Measurements from ENCODE around the gene C1QTNF5.

Gene C1QTNF5

GRCh38 chr11:119373921-119374631 lies 33.4 kb upstream of the C1QTNF5 start:
- no peak overlapping the region for H3K27ac ChIP-seq
- H3K4me3 ChIP-seq: no peak overlapping the region

GRCh38 chr11:119373059-119373920 lies 32.6 kb upstream of the C1QTNF5 start:
- Histone ChIP-seq H3K27ac (no peak overlapping the region), H3K4me3 (no peak overlapping the region)

GRCh38 chr11:119372260-119373058 lies 31.8 kb upstream of the C1QTNF5 start:
- Histone ChIP-seq H3K27ac (no peak overlapping the region), H3K4me3 (no peak overlapping the region)

DNA sequence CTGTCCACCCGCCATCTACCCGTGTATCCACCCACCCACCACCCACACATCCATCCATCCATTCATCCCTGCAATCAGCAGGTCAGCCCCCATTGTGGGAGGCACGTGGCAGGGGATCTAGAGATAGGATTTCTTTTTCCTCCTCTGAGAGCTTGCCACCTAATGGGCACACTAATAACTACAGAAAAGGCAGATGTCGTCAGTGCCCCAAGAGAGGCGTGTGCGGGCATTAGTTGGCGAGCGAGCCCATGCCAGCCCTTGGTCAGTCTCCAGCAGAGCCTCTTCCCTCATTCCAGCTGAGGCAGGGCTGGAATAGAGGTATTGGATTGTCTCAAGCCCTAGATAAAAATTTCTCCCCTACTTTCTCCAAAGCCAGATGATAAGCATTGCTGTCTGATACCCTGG lies 31.1 kb upstream of the C1QTNF5 start:
- no peak overlapping the region for H3K4me3 ChIP-seq
- H3K27ac ChIP-seq: no peak overlapping the region

GRCh38 chr11:119371067-119371601 lies 30.5 kb upstream of the C1QTNF5 start:
- H3K27ac ChIP-seq: peak overlapping the region in 1 of 21 experiments; percentile 24
- no peak overlapping the region for H3K4me3 ChIP-seq

- Histone ChIP-seq H3K27ac (peak overlapping the region in 1 of 21 experiments; percentile 24), H3K4me3 (no peak overlapping the region)
Measured at GRCh38 chr11:119370486-119371046, 29.9 kb upstream of the C1QTNF5 start.

DNA sequence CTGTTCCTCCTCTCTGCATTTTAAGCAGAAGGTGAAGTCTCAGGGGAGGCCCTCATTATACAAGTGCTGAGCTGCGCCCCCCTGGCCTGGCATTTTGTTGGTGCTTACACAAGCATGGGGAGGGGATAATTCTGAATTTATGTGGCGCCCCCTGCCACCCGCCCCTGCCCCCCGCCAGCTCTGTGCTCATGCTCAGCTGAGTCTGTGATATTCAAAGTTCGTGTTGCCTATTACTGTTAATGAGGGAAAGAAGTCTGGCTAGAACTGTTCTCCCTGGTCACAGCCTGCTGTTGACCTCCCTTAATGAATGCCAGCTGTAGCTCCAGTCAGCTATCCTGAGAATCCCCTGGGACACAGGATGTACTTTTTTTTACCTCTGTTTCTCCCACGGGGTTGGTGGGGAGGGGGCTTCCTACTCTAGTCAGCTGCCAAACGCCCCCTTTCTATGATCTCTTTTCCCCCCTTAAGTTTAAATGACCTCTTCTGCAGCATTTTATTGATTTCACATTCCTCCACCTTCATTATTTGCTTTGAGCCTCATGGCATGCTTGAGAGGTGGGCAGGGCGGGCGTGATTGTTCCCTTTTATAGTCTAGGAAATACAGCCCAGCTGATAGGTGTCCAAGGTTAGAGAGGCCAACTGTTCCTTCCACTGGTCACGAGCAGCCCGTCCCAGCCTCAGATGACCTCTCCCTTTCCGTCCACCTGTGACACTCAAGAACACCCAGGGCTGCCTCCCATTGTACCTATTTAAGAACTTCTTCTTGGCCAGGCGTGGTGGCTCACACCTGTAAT lies 28.6 kb upstream of the C1QTNF5 start:
- Histone ChIP-seq H3K4me3 (no peak overlapping the region), H3K27ac (peak overlapping the region in 2 of 21 experiments; percentile 11 to 32)

DNA sequence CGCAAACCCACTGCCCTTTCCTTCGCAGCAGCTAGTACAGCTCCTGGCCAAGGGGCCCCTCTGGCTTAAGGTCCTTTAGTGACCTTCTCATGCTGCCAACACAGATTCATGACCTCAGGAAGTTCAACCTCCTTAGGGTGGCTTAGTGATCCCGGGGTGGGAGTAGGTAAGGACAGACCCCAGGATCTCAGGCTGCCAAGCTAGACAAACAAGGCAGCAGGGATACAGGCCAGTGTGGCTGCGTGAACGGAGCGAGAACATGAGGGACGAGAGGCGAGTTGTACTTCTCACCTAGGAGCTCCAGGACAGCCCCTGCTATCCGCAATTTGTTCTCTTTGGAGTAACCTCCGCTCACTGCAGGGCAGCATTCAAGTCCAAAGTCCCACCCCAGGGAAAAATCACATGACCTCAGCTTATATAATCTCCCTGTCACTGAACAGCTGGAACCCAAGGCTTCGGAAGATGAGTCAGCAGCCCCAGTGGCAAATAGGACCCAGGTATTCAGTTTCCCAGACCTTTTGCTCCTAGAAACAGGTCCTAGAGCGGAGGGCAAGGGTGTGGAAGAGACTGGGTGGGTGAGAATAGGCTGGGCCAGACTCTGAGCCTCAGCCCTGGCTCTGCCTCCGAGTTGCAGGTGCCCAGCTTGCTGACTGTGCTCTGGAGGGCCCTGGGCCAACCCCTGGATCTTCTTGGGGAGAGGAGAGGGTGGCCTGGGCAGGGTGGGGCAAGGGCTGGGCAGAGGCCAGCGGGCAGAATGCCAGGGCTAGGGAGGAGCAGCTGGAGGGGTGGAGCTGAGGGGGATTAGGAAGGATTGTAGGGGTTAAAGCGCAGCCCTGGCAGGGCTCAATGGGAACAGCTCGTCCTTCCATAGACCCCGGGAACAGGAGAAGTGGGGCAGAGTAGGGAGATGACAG lies 27.7 kb upstream of the C1QTNF5 start:
- Histone ChIP-seq H3K27ac (peak overlapping the region in 5 of 21 experiments; percentile 11 to 47 (median 23)), H3K4me3 (no peak overlapping the region)

DNA sequence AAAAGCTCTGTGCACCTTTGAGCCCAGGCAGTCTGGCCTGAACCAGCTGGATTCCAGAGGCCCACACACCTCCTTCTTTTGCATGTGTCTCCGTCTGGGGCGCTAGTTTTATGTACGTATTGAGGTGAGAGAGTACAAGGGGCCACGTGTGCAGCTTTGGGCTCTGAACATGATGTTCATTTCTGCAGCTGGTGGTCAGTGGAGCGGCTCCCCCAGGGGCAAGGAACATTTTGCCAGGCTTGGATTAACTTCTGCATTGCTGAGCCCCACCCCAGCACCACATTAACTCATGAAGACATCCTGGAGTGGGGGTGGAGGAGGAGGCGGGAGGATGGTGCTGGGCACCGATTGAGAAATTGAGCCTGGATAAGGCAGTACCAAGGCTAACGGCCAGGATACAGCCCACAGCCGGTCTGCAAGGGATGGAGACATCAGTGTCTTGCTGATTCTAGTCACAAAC lies 27.0 kb upstream of the C1QTNF5 start:
- H3K27ac ChIP-seq: no peak overlapping the region

GRCh38 chr11:119366690-119367620 lies 26.3 kb upstream of the C1QTNF5 start:
- Histone ChIP-seq H3K27ac (no peak overlapping the region), H3K4me3 (no peak overlapping the region)

More for the DNA sequence above, 27.0 kb upstream of the C1QTNF5 start:
- no peak overlapping the region for H3K4me3 ChIP-seq

- no peak overlapping the region for H3K27ac ChIP-seq
- H3K4me3 ChIP-seq: no peak overlapping the region
Measured at GRCh38 chr11:119365071-119365591, 24.4 kb upstream of the C1QTNF5 start.

DNA sequence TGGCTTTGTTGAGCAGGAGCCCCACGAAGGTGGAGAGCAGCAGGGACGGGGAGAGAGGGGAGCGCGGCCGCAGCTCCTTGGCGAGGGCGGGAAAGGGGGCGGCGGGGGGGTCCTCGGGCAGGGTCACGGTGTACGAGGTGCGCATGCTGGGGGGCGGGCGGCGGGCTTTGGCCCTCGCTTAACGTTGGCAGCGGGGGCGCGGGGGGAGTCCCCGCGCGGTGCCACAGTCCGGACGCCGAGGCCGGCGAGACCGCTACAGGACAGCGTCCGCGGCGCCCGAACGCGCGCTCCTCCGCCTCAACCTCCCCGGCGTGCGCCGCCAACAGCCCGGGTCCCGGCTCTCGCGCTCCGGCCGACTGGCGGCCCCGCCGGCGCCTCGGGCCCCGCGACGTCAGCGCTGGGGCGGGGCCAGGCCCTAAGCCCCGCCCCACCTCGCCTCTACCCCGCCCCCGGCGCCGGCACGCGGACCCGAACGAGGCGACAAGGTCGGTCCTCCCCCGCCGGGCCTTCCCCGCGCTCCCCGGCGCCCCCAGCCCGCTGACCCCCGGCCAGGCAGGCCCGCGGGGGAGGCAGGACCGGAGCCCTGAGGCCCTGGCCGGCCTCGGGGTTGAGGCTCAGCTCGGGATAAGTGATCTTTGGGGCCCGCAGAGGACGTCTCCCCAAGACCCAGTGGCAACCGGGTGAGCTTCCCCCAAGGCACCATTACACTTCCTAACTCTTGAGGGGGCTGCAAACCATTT lies 23.3 kb upstream of the C1QTNF5 start:
- Histone ChIP-seq H3K27ac (peak overlapping the region in 13 of 21 experiments; percentile 4 to 76 (median 59)), H3K4me3 (peak overlapping the region; percentile 23 to 47 (median 34))

GRCh38 chr11:119363081-119363850 lies 22.6 kb upstream of the C1QTNF5 start:
- Histone ChIP-seq H3K4me3 (peak overlapping the region in 6 of 7 experiments; percentile 23 to 47 (median 34)), H3K27ac (peak overlapping the region in 11 of 21 experiments; percentile 4 to 76 (median 59))

GRCh38 chr11:119362741-119363080 lies 22.0 kb upstream of the C1QTNF5 start:
- H3K4me3 ChIP-seq: peak overlapping the region in 3 of 7 experiments; percentile 10 to 44 (median 35)
- H3K27ac ChIP-seq: peak overlapping the region in 5 of 21 experiments; percentile 2 to 74 (median 59)

All from skin epidermis (tissue), 12 donors.